Measurements from ENCODE around the gene ITPRID1.
"Not testable (repeated sequence)": the region's sequence is repeated elsewhere in the genome, so short reads cannot be mapped to it uniquely, and the experiment has no call there.

The ITPRID1 gene

GRCh38 chr7:31526864-31527263 lies 13.0 kb downstream of the ITPRID1 start:
- no peak for DNase-seq (ENCODE audit: low read depth)
- no peak overlapping the region for H3K4me3 ChIP-seq (ENCODE audit: low read depth, low read length)
- TF ChIP-seq, protein P1, sequence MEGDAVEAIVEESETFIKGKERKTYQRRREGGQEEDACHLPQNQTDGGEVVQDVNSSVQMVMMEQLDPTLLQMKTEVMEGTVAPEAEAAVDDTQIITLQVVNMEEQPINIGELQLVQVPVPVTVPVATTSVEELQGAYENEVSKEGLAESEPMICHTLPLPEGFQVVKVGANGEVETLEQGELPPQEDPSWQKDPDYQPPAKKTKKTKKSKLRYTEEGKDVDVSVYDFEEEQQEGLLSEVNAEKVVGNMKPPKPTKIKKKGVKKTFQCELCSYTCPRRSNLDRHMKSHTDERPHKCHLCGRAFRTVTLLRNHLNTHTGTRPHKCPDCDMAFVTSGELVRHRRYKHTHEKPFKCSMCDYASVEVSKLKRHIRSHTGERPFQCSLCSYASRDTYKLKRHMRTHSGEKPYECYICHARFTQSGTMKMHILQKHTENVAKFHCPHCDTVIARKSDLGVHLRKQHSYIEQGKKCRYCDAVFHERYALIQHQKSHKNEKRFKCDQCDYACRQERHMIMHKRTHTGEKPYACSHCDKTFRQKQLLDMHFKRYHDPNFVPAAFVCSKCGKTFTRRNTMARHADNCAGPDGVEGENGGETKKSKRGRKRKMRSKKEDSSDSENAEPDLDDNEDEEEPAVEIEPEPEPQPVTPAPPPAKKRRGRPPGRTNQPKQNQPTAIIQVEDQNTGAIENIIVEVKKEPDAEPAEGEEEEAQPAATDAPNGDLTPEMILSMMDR (IDR thresholded peaks at IDR 0.05; ENCODE audit: low read depth, low read length, missing control alignments): no peak

DNA sequence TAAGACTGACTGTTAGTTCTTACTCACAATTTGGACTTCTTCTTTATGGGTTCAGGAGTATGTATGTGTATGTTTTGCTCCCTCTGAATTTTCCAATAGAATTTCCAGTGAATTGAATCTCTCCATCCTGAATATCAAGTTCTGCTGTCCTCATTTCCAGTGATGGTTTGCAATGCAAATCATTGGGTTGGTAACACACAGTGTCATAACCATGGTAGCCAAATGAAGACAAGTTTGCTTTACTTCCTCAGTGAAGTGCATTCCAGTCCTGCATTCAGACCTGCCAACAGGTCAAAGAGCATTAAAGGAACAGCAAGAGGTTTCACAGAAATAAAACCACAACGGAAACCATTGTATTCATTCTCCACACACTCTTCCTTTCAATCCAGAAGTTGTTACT lies 15.2 kb downstream of the ITPRID1 start:
- DNase-seq (ENCODE audit: low read depth): no peak
- TF ChIP-seq, protein P1 (IDR thresholded peaks at IDR 0.05; ENCODE audit: low read depth, low read length, missing control alignments): no peak
- no peak overlapping the region for H3K4me3 ChIP-seq (ENCODE audit: low read depth, low read length)

DNA sequence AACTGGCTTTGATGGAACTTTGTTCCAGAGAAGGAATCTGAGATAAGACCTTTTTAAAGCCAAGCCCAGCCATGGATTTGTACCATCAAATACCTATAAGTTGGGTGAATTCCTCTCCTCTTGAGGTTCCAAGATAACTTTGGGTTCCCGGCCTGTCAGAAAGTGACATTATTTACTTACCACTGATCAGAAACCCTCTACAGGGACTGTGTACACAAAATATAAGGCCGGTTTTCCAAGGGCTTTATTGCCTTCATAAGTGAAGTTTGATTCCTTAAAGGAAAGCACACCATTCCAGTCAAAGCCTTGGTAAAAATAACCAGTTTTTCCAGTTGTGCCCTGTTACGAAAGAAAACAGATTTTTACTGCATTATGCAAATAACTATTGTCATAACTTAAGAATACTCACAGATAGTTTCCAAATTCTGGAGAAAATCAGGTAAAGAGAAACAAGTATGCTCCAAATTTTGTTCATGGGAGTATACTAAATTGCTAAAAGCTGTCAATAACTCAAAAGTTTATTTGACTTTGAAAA lies 26.8 kb downstream of the ITPRID1 start:
- not testable (repeated sequence) for H3K4me3 ChIP-seq (ENCODE audit: low read depth, low read length); DNase-seq (ENCODE audit: low read depth)

GRCh38 chr7:31545549-31545948 lies 31.7 kb downstream of the ITPRID1 start:
- H3K4me3 ChIP-seq (ENCODE audit: low read depth, low read length): no peak overlapping the region
- TF ChIP-seq, protein P1 (IDR thresholded peaks at IDR 0.05; ENCODE audit: low read depth, low read length, missing control alignments): no peak
- DNase-seq (ENCODE audit: low read depth): no peak

GRCh38 chr7:31549611-31550010 lies 35.7 kb downstream of the ITPRID1 start:
- TF ChIP-seq, protein P1 (IDR thresholded peaks at IDR 0.05; ENCODE audit: low read depth, low read length, missing control alignments): no peak
- DNase-seq (ENCODE audit: low read depth): no peak
- H3K4me3 ChIP-seq (ENCODE audit: low read depth, low read length): no peak overlapping the region

DNA sequence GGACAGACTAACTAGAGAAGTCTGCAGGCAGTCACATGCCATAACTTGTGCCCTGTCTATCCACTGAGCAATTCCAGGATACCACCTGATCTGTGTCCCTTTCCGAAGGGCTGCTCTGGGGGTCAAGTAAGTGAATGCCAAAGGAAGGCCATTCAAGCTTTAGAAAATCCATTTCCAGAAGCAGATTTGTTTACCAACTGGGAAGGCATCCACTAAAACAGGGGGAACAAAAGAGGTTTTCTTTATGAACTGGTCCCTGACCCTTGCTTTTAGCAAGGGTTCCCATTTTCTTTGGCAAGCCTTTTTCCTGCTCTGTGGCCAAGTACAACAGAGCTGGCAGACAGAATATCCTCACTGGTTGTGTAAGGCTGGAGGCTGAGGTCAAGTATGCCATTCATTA lies 36.5 kb downstream of the ITPRID1 start:
- TF ChIP-seq, protein P1 (IDR thresholded peaks at IDR 0.05; ENCODE audit: low read depth, low read length, missing control alignments): no peak

GRCh38 chr7:31553661-31554081 lies 39.8 kb downstream of the ITPRID1 start:
- TF ChIP-seq, protein P1 (IDR thresholded peaks at IDR 0.05; ENCODE audit: low read depth, low read length, missing control alignments): no peak
- DNase-seq (ENCODE audit: low read depth): no peak
- no peak overlapping the region for H3K4me3 ChIP-seq (ENCODE audit: low read depth, low read length)

More for the DNA sequence above, 36.5 kb downstream of the ITPRID1 start:
- no peak for DNase-seq (ENCODE audit: low read depth)
- no peak overlapping the region for H3K4me3 ChIP-seq (ENCODE audit: low read depth, low read length)
